CD4-positive, alpha-beta T cell treated with Interleukin-15 for 4 hours (primary cell): ENCODE data around the gene LEAP2.

Experiments used
- DNase-seq: peaks from one replicate; pipeline ENCODE4 v3.0.0-alpha.2; 2020; ENCODE audit warnings: low spot score

Gene LEAP2

GRCh38 chr5:132877938-132878337 is 4.5 kb downstream of the LEAP2 start:
- DNase-seq, result no peak

- DNase-seq, result peak; percentile 28
Observed at GRCh38 chr5:132883261-132883834, 9.9 kb downstream of the LEAP2 start.

GRCh38 chr5:132884548-132884947 is 11.1 kb downstream of the LEAP2 start:
- no peak for DNase-seq

- no peak for DNase-seq
Observed at GRCh38 chr5:132886064-132886823, 12.8 kb downstream of the LEAP2 start.

GRCh38 chr5:132887283-132887682 is 13.8 kb downstream of the LEAP2 start:
- no peak for DNase-seq

GRCh38 chr5:132889501-132889900 is 16.0 kb downstream of the LEAP2 start:
- DNase-seq, result no peak

- no peak for DNase-seq
Observed at GRCh38 chr5:132890817-132891216, 17.3 kb downstream of the LEAP2 start.

GRCh38 chr5:132895719-132896305 is 22.3 kb downstream of the LEAP2 start:
- DNase-seq, result no peak

GRCh38 chr5:132896685-132897084 is 23.2 kb downstream of the LEAP2 start:
- DNase-seq, result no peak

GRCh38 chr5:132898094-132898493 is 24.6 kb downstream of the LEAP2 start:
- no peak for DNase-seq

GRCh38 chr5:132901036-132901435 is 27.6 kb downstream of the LEAP2 start:
- DNase-seq, result no peak

GRCh38 chr5:132901730-132902129 is 28.3 kb downstream of the LEAP2 start:
- DNase-seq, result no peak

- no peak for DNase-seq
Observed at GRCh38 chr5:132905938-132906337, 32.5 kb downstream of the LEAP2 start.

- DNase-seq, result no peak
Observed at GRCh38 chr5:132907161-132907560, 33.7 kb downstream of the LEAP2 start.

GRCh38 chr5:132909702-132910101 is 36.2 kb downstream of the LEAP2 start:
- no peak for DNase-seq

- DNase-seq, result no peak
Observed at GRCh38 chr5:132915681-132916080, 42.2 kb downstream of the LEAP2 start.

GRCh38 chr5:132916086-132916485 is 42.6 kb downstream of the LEAP2 start:
- no peak for DNase-seq
